SU-DHL-6 (cell line): ENCODE data around the gene BEAN1.

Experiments used
- CTCF ChIP-seq: fragments of 200-600 bp; sonication (generic); IDR thresholded peaks from one replicate; pipeline ENCODE4 v1.5.1; 2017; ENCODE audit warnings: antibody characterized with exemption, mild to moderate bottlenecking, low read length, moderate library complexity; ENCODE audit not compliant: insufficient read depth, poor library complexity, severe bottlenecking
- EZH2phosphoT487 ChIP-seq: fragments of 200-600 bp; sonication (generic), shearing (Covaris generic); conservative IDR thresholded peaks from 2 replicates; pipeline ENCODE4 v1.6.1; 2018; ENCODE audit warnings: mild to moderate bottlenecking, antibody characterized with exemption, low read length, moderate library complexity, mixed read lengths

GRCh38 chr16:66517586-66518263 is 90.6 kb downstream of the BEAN1 start:
- TF ChIP-seq CTCF, result no peak
- no peak for TF ChIP-seq EZH2phosphoT487
